Measurements from ENCODE around the gene DLG1. TPM values are rescaled to one million over a fixed set of nuclear protein-coding genes. Genes with fewer than 3 reads are reported as not detected.

DLG1 gene
- total and polyA plus RNA-seq, 9 of the 15 experiments (the other 6 are each of a cell fraction or from before 2014, with no cell fraction given): 9.4 to 63.5 (median 43.6) TPM

GRCh38 chr3:197203714-197204146, 94.7 kb downstream of the DLG1 start:
- no peak overlapping the region for H3K9ac ChIP-seq (ENCODE audit: insufficient read depth in 1 of 2, low read depth in 2 of 2, low read length in 2 of 2)
- intact Hi-C loops (cut with micrococcal nuclease) (no loop called here), in situ Hi-C loops (cut with MboI) (no loop called here)
- no peaks in the 10 kb centered on the region for H3K4me1 ChIP-seq (replicated peaks in 1 of 2; ENCODE audit: control insufficient read depth in 2 of 2, insufficient read depth in 2 of 2, low read length in 2 of 2)
- POLR2A ChIA-PET: interaction anchor here (1.3 to 1.8 kb wide), 2 partner anchors 9 to 13 kb away, joined by 3 to 4 read pairs; no protein-coding TSS in a partner anchor
- no peaks in the 10 kb centered on the region for H3K9me1 ChIP-seq (ENCODE audit: control insufficient read depth, insufficient read depth, low read length)
- CTCF ChIA-PET (ENCODE audit: low intra/inter-chr PET ratio): no interaction called here
- H3K79me2 ChIP-seq (ENCODE audit: control insufficient read depth, insufficient read depth, low read length): peaks cover 97% of the 10 kb centered on the region
- no peaks in the 10 kb centered on the region; the same call in 2 of the 3 replicates for H3K36me3 ChIP-seq (ENCODE audit: control insufficient read depth, insufficient read depth, low read length)
- FAIRE-seq (no peak), ATAC-seq (no peak; the same call in 2 of the 3 replicates), DNase-seq (ENCODE audit: extremely low read depth in 1 of 4, low spot score in 3 of 4) (no peak)
- no peak overlapping the region for H3K27ac ChIP-seq (ENCODE audit: extremely low read depth, low read depth, low read length)
- TF ChIP-seq SUPT5H (IDR thresholded peaks at IDR 0.05) (no peak), ZNF263 (CRISPR knock-in tag; IDR thresholded peaks at IDR 0.05; ENCODE audit: borderline replicate concordance) (no peak), CHD2 (IDR thresholded peaks at IDR 0.05; ENCODE audit: low read depth, low read length) (no peak)
- no peak overlapping the region for H3K4me2 ChIP-seq (ENCODE audit: insufficient read depth, low read length)
- no peaks in the 10 kb centered on the region for H3K9me3 ChIP-seq (replicated peaks; ENCODE audit: control insufficient read depth, insufficient read depth, low read depth, low read length)
- 63% methylated on average over 2 of the region's 2 CpGs for WGBS (ENCODE audit: insufficient coverage, low coverage, missing lambda C conversion rate)
- H3K4me3 ChIP-seq: no peak overlapping the region
- H2AFZ ChIP-seq (ENCODE audit: low read depth, low read length): no peak overlapping the region
- no peaks in the 10 kb centered on the region for H3K27me3 ChIP-seq (ENCODE audit: control insufficient read depth in 2 of 2, insufficient read depth in 2 of 2, low read length in 2 of 2)
- H4K20me1 ChIP-seq (replicated peaks; ENCODE audit: control insufficient read depth, insufficient read depth, low read length): no peaks in the 10 kb centered on the region
- no TSS peak for BruUV-seq (replicated peaks)

- FAIRE-seq (no peak), DNase-seq (ENCODE audit: extremely low read depth in 1 of 4, low spot score in 3 of 4) (no peak), ATAC-seq (no peak)
- Histone ChIP-seq H3K9me1 (ENCODE audit: control insufficient read depth, insufficient read depth, low read length) (no peaks in the 10 kb centered on the region), H3K79me2 (ENCODE audit: control insufficient read depth, insufficient read depth, low read length) (peaks cover 96% of the 10 kb centered on the region), H3K4me2 (ENCODE audit: insufficient read depth, low read length) (no peak overlapping the region), H3K27ac (ENCODE audit: extremely low read depth, low read depth, low read length) (no peak overlapping the region), H3K27me3 (ENCODE audit: control insufficient read depth in 2 of 2, insufficient read depth in 2 of 2, low read length in 2 of 2) (no peaks in the 10 kb centered on the region), H3K4me3 (no peak overlapping the region), H3K9ac (ENCODE audit: insufficient read depth in 1 of 2, low read depth in 2 of 2, low read length in 2 of 2) (no peak overlapping the region), H2AFZ (ENCODE audit: low read depth, low read length) (no peak overlapping the region), H4K20me1 (replicated peaks; ENCODE audit: control insufficient read depth, insufficient read depth, low read length) (no peaks in the 10 kb centered on the region), H3K4me1 (replicated peaks in 1 of 2; ENCODE audit: control insufficient read depth in 2 of 2, insufficient read depth in 2 of 2, low read length in 2 of 2) (no peaks in the 10 kb centered on the region), H3K9me3 (replicated peaks; ENCODE audit: control insufficient read depth, insufficient read depth, low read depth, low read length) (no peaks in the 10 kb centered on the region), H3K36me3 (ENCODE audit: control insufficient read depth, insufficient read depth, low read length) (no peaks in the 10 kb centered on the region; the same call in 2 of the 3 replicates)
- POLR2A ChIA-PET: no interaction called here
- in situ Hi-C loops (cut with MboI) (no loop called here), intact Hi-C loops (cut with micrococcal nuclease) (no loop called here)
- WGBS (ENCODE audit: insufficient coverage, low coverage, missing lambda C conversion rate): 93% methylated on average over 2 of the region's 2 CpGs
- no TSS peak for BruUV-seq (replicated peaks)
- no peak for TF ChIP-seq HNRNPL (IDR thresholded peaks at IDR 0.05; ENCODE audit: low read depth, low read length)
- TF ChIP-seq TFAP4 (CRISPR knock-in tag; IDR thresholded peaks at IDR 0.05; ENCODE audit: borderline replicate concordance): no peak
- CTCF ChIA-PET (ENCODE audit: low intra/inter-chr PET ratio): no interaction called here
Measured at GRCh38 chr3:197202694-197203093, 95.7 kb downstream of the DLG1 start.
